Stimulated activated CD8-positive, alpha-beta memory T cell treated with anti-CD3 and anti-CD28 coated beads, Interleukin-12 subunit alpha, Interleukin-12 subunit beta, amount 100 ng/mL, for 4 hours (primary cell): Measurements from ENCODE around the gene UCP1.
"Not testable (repeated sequence)": the region's sequence is repeated elsewhere in the genome, so short reads cannot be mapped to it uniquely, and the experiment has no call there.

ENCODE experiments used
- DNase-seq: peaks from one replicate; pipeline ENCODE4 v3.0.0-alpha.2; 2020; ENCODE audit warnings: low read depth

UCP1 gene

GRCh38 chr4:140533951-140534480 is 34.7 kb downstream of the UCP1 start:
- DNase-seq: no peak

- DNase-seq: no peak
These were observed 39.3 kb downstream of the UCP1 start for GRCh38 chr4:140529434-140529833.

- DNase-seq: peak; percentile 95
These were observed 44.7 kb downstream of the UCP1 start, which contains the start of gene ELMOD2 for GRCh38 chr4:140523857-140524742. Gene ELMOD2 (plus strand): TSS chr4:140524168. CDS start chr4:140525429, 1,261 bp downstream.

- no peak for DNase-seq
These were observed 45.3 kb downstream of the UCP1 start for GRCh38 chr4:140523370-140523856.

GRCh38 chr4:140515423-140515822 is 53.3 kb downstream of the UCP1 start:
- no peak for DNase-seq

- DNase-seq: not testable (repeated sequence)
These were observed 55.0 kb downstream of the UCP1 start for GRCh38 chr4:140513765-140514164.
